NT2/D1 (cell line): ENCODE results near the gene PFKFB3.

ENCODE experiments used
- SUZ12 ChIP-seq: IDR thresholded peaks from 2 replicates; pipeline ENCODE4 v1.6.1; 2011; ENCODE audit not compliant: insufficient read length, insufficient read depth; ENCODE audit errors: extremely low read depth
- YY1 ChIP-seq: IDR thresholded peaks from 2 replicates; pipeline ENCODE4 v1.6.1; 2011; ENCODE audit not compliant: insufficient read length, insufficient read depth
- ZNF274 ChIP-seq: IDR thresholded peaks from 2 replicates; pipeline ENCODE4 v1.6.1; 2011; ENCODE audit warnings: mild to moderate bottlenecking, low read depth, low read length

- TF ChIP-seq ZNF274 (no peak), YY1 (no peak), SUZ12 (no peak)
Measured at GRCh38 chr10:6221971-6222751, 19.4 kb downstream of the PFKFB3 start.
